NCI-H524 treated with DMSO at 0.1 percent for 48 hours (cell line): ENCODE measurements around the gene PRELP.
"Not testable (repeated sequence)": the region's sequence is repeated elsewhere in the genome, so short reads cannot be mapped to it uniquely, and the experiment has no call there.

Experiments
- DNase-seq: peaks from one replicate; lab custom pipeline; 2025; lab: John Stamatoyannopoulos, UW

The PRELP gene

DNA sequence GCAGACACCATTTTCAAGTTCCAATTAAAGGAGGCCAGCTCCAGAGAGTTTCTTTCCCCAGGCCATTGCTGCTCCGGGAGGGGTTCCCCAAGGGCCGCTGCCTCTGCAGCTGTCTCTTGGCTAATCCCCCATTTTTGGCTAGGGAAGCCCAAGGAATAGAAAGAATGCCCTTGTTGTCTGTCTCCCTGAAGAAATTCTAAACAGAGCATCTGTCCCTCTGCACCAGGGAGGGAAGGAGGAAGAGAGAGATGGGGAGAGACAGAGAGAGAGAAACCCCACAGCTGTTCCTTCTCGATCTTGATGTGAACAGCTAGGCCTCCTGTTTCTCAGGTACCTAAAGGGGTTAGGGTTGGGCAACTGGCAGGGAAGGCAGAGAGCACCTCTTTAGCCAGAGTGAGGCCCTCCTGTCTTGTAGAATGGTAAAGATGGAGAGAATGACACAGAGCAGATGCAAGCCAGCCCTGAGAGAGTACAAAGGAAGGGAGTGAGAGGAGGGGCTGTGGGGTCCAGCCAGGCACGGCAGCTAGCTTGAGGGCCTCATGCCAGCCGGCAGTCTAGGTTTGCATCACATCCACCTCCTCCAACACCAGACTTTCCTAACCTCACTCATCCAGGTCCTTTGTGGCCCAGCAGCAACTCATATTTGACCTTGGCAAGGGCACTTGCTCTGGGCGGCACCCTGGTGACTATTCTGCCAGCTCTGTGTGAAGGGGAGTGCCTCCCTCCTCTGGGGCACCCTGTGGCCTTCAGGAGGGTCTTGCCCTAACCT is 31.4 kb downstream of the PRELP start:
- peak; percentile 33 for DNase-seq

DNA sequence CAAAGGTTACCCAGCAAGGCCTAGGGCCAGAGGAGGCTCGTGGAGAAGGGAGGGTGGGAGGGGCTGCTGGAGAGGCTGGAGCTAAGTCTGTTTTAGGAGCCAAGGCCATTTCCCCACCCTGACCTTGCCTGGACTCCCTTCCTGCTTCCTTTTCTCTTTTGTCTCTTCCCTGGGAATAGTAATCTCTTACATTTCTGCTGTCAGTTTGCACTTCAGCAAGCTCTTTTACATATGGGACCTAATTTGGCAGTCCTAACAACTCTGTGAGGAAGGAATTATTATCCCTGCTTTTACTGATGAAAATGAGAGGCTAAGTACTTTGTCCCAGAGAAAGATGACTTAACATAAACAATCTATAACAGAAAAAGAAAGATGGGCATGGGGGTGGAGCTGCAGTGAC is 32.2 kb downstream of the PRELP start:
- no peak for DNase-seq

DNA sequence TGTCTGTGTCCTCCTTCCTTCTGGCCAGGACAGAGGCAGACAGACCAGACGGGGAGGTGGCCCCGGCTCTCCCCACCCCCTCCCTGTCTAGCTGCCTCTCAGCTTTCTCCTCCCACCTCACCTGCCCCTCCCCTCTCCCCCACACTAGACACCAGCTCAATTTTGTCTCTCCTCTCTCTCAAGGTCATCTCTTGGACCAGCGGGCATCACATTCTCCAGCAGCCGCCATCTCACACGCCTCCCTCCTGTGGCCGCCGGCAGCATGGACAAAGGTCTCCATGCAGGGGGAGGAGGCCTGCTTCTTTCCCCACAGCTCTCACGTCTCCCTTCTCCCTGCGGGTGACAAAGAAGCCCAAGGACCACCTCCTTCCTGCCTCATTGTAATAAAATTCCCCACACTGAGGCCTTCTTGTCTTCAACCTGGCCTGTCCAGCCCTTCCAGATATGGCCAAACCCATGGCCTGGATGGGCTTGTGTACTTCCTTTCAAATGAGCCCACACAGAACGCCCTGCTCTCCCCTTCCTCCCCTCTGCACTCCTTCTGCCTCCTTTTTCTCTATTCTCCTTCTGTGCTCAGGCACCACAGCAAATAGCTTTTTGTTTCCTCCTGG is 33.0 kb downstream of the PRELP start:
- no peak for DNase-seq

DNA sequence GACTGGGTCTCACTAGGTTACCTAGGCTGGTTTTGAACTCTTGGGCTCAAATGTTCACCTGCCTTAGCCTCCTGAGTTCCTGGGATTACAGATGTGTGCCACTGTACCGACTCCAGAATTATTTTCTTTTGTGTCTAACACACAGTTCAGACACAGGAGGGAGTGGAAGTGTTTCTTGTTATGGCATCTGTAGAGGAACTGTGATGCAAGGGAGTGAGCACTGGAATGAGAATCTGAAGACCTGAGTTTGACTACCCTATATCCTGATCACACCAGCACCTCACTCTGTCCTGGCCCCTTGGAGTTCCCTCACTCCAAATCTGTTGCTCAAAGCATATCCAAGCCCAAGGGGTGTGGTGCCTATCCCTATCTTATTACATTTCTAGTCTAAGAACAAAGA is 33.5 kb downstream of the PRELP start:
- DNase-seq: no peak

DNA sequence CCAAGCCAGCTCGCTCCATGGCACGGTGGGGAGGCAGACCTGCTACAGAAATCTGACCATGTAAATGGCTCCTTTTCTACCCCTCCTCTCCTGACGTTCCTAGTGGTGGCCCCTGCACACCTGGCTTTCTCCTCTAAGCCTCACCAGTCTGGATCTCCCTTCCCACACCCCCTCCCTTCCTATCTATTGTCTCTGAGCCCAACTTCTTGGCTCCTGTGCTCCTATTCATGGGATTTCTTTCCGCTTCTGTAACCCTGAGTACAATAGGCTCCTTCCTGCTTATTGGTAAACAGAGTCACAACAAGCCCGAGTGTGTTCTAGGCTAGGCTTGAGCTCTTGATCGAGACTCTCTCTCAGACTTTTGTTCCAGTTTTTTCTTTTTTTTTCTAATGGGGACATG is 35.9 kb downstream of the PRELP start:
- DNase-seq: no peak

DNA sequence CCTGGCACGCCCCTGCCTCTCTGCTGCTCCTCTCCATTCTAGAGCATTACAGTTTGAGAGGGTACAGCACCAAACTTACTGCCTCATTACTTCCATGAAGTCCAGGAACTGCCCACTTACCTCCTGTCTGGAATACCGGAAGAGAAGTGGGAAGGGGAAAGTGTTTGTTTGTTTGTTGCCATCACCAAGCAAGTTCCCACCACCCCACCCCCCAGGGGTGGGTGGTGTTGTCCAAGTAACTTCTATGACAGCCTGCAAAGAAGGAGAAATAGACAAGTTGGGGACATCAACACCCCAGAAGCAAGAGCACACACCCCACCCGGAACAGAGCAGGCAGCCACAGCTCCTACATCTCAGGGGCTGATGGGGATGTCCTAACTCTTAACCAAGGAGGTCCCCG is 36.3 kb downstream of the PRELP start:
- DNase-seq: no peak

DNA sequence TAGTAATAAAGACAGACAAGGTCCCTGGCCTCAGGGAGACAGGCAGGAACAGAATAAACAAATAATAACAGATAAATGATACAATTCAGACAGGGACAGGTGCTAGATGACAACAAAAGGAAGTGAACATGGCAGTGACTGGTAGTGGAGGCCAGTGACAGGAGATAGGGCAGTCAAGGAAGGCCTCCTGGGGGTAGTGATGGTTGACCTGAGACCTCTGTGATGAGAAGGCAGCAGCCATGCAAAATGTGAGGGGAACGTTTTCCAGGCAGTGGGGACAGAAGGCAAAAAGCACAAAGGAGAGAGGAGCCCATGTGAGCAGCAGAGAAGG is 36.9 kb downstream of the PRELP start:
- DNase-seq: no peak

DNA sequence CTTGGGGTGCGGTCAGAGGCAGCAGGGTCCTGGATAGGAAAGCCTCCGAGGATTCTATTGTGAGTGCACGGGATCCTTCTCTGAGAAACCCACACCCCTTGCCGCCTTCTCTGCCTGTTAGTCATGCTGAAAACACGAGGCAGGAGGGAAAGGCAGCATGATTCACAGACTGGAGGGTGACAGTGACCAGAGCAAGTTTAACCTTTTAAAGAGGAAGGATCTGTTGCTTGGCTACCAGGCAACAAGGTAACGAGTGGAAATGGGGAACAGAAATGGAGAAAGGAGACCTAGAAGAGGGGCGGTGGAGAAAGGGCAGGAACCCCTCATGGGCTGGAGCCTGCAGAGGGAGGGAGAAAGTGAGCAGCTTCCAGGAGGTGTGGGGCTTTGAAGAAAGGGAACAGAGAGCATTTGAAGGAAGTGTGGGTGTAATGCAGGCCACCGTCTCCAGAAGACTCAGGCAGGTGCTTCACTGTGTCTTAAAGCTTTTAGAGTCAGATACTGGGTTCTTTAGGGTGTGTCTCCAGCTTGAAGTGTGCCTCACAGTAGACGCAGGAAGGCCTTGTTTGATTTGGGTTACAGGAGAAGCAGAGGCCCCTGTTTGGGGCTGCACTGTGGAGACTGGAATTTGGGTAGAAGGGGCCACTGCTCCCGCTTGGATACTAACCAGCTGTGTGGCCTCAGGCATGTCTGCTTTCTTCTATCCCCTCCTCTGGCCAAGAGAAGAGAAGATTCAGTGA is 37.4 kb downstream of the PRELP start:
- no peak for DNase-seq

DNA sequence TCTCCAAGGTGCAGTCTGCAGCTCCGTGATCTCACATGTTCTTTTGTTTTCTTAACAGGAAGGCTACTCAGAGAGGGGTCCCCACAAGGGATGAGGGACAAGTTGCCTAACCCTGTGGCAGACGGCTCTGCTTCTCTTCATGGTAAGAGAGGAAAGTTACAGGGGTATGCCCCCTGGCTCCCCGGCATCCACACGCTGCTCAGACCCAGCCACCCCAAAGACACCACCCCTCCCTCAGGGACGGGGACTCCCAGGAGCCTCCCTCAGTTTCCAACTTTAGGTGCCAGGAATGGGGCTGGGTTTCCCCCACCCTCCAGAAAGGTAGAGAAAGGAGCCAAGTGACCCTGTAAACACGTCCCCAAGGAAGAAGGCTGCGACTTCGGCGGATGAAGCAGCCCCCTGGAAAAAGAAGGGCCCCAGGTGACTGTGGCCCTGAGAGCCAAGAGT is 38.0 kb downstream of the PRELP start:
- no peak for DNase-seq

DNA sequence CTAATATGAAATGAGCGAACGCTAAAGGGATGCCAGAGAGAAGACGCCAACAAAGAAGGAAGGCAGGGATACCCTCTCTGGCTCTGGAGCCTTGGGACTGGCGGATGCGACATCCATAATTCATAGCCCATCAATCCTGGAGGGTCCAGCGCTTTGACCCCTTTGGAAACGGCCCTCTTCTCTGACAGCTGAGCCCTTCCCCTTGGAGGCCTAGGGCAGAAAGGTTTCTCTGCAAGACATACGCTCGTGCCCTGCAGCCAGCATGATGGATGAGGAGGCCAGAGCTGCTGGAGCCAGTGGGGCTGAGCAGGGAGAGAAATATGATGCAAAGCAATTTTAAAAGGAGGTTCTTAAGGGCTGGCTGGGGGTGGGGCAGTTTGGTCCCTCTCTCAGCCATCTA is 40.6 kb downstream of the PRELP start:
- no peak for DNase-seq

DNA sequence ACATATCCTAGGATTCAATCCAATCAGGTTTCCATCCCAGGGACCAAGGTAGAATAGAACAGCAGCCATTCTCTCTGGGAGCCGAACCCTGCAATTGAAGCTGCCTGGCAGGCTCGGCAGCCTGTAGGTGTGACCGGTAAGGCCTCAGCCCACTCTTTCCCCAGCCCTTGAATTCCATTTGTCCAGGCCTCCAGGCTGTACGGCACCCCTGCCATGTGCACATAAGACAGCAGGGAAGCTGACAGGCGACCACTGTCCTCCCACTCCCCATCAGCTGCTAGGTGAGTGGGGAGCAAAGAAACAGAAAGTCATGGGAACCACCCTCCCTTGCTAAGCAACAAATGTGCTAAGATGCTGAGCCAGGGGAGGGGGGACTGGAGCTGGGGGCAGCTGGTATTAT is 41.3 kb downstream of the PRELP start:
- DNase-seq: no peak

DNA sequence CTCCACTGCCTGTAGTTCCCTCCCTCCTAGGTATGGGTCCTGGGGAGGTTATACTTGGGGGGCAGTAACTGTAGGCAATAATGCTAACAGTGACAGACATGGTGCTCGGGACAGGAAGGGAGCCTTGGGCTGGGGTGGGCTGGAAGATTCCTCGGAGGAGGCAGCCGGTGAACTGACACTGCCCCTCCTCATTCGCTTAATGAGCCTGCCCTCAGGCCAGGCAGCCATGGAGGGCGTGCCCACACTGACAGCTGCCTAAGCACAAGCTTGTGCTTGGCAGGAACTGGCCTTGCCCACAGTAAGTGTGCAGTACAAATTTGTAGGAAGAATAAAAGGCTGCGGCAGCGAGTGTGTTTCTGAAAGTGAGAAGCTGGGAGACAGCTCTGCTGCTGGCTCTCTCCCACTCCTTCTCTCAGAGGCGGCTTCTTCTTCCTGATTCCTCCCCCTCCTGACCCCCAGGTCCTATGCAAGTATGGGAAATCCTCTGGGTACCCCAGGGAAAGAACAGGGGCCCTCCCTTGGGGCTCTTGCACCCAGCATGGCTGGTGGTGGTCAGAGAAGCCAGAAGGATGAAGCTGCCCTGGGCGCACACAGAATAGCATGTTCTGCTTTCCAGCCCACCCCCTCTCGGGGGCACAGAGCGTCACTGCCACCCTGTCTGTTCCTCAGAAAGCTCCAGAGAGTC is 42.0 kb downstream of the PRELP start:
- no peak for DNase-seq

DNA sequence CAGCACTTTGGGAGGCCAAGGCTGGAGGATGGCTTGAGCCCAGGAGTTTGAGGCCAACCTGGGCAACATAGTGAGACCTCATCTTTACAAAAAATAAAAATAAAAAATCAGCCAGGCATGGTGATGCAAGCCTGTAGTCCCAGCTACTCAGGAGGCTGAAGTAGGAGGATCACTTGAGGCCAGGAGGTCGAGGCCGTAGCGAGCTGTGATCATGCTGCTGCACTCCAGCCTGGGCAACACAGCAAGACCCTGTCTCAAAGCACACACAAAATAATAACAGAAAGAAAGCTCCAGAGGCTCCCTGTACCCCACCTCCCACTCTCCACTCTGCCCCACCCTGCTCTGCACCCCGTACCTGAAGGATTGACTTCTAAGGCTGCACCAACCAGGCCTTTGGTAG is 42.5 kb downstream of the PRELP start:
- DNase-seq: not testable (repeated sequence)

DNA sequence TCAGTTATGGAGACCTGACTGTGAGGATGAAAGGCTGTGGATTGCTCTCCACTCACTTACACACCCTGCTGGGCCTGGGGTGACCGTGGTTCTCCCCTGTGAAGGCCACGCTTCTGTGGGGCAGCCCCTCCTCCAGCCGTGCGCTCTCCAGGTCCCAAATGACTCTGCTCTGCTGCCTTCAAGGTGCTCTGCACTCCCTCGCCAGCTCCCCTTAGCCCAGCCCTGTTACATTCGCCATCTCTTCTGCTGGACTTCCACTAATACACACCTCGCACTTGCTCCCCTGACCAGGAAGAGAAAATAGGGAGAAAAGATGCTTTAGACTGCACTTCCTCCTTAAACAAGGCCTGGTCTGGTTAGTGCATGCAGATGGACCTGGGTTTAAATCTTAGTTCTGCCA is 42.9 kb downstream of the PRELP start:
- no peak for DNase-seq

DNA sequence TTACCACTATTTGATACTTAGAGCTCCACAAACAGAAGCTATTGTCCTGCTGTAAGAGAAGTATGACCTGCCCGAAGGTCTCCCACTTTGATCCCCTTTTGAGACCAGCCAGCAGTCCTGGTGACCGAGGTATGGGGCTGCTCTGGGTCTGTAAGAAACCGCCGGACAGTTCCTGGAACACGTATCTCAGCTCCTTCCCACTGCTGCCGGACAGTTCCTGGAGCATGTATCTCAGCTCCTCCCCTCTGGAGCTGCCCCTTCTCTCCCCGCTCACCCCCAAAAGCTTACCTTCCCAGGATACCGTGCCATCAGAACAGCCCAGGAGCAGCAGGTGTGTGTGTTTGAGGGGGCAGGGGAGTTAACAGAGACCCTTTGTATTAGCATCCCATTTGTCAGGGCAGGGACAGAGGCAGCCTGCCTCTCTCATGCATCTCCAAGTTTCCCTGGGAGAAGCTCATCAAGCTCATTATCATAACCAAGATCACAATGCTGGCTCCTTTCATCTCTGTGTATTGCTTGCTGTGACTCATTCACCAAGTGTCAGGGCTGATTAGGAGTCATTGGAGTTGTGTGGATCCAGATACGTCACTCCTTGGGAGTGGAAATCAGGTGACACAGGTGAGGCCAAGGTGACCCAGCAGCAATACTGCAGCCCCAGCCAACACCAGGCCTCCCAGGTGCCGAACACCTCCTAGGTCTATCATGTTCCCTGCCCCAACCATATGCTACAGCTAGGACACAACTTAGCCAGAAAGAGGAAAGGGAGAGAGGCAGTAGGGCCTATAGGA is 43.6 kb downstream of the PRELP start:
- no peak for DNase-seq

DNA sequence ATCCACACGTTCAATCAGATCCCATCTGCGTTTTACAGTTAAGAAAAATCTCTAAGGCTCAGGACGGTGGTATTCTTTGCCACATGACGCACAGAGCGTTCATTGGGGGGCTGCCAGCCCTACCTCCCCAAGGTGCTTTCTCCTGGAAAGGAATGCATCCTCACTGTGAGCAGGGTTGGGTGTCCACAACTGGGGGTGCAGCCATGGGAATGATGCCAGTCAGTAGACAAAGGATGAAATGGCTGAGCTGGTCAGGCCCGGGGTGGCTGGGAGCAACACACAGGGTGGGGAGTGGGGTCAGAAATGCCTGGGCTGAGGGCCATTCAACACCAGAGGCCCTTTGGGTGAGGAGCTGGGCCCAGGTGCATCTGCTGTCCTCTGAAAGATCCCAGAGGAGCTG is 44.3 kb downstream of the PRELP start:
- DNase-seq: no peak

DNA sequence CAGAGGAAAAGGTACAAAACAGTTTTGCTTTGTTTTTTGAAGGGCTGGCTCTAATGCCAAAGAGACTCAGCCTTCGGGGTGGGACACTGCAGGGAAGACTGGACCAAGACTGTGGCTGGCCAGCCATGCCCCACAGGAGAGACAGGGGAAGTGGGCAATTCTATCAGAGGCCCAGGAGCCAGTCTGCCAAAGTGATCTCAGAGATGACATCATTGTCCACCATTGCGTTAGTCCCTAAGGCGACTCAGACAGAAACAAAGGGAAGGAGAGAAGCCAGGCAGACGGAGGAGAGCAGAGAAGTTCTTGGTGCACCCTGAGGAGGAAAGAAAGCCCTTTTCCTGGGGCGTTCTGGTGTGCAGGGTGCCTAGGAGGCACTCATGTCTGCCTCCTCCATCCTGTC is 44.7 kb downstream of the PRELP start:
- DNase-seq: no peak

DNA sequence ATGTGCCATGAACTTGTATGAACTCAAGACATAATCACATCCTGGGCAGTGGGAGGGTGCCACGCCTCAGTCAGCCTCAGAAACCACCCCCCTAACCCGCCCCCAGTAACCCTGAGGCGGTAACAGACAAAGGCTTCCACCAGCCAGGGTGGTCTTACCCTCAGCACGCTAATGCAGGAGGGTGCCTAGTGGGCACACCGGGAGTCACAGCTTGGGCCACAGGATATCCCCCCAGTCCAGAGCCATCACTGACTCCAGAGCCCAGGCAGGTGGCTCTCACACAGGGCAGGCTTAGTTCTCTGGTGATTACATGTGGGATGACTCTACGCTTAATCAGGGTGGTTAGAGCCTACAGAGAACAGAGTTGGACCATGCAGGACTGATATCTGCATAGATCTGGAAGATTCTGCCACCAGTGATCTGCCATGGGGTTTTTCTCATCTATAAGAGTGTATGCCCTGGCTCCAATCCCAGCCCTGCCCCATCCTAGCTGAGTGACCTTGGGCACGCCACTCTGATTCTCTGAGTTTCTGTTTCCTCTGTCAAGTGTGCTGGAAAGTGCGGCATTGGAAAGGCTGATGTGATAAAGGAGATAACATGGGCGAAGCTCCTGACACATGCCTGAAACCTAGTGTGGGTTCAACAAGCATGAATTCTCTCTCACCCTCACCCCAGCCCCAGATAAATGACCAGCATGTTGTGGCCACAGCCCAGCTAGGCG is 45.6 kb downstream of the PRELP start:
- DNase-seq: no peak

DNA sequence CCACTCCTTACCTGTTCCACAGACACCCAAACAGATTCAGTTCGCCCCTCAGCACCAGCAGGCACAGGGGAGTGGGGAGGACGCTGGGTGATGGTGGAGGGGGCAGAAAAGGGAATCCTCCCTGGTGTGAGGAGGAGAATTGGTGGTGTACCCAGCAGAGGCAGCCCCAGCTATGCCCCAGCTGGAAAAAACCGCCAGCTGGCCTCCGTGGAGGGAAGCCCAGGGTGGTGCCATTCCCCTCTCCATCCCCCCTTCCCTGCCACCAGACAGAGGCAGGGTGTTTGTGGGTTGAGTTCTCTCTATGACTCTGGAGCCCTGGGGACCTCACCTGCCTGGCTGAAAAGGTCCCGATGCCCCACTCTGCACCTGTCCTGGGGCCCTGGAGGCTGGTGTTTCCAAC is 46.2 kb downstream of the PRELP start:
- no peak for DNase-seq

DNA sequence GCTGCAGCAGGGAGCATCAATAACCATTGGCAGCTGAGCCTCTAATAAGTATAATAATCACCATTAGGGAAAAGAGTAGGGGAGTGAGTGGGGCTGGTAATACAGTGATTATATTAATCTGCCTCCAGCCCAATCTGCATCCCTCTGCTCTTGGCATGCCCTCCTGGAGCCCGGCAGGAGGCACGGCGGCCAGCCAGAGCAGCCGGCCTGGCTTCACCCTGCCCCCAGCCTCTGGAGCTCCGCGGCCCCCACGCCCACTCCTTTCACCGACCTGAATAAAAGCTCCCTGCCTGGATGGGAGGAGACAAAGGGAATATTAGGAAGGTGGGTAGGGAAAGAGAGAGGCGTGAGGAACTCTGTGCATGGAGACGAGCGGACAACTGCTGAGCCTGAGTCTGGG is 46.6 kb downstream of the PRELP start:
- peak; percentile 29 for DNase-seq

DNA sequence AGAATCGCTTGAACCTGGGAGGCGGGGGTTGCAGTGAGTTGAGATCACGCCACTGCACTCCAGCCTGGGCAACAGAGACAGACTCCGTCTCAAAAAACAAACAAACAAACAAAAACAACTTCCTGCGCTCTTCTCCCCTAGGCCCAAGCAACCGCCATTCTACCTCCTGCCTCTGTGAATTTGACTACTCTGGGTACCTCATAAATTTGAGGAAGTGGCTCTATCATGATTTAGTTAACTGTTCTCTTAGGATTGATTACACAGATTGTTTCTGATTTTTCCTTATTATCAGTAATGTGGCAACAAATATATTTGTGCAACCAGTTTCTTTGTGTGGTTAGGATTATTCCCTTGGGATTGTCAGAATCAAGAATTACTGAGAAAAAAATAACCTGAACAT is 48.1 kb downstream of the PRELP start:
- DNase-seq: no peak
